ENCODE measurements around the gene THBS3. TPM values are rescaled to one million over a fixed set of nuclear protein-coding genes. Genes with fewer than 3 reads are reported as not detected.

THBS3 gene
- total RNA-seq, result 10 to 100 TPM; 30.6 to 41.8 TPM
- polyA plus RNA-seq (ENCODE audit: insufficient read length in 6 of 6), result 10 to 100 TPM; 33.1 to 51.0 (median 44.6) TPM
- long read RNA-seq, donor 1, partial matches to known transcripts, result 21 of 73 reads
- long read RNA-seq, donor 1, other reads (novel, unspliced or antisense), result 48 of 73 reads
- long read RNA-seq, donor 2, partial matches to known transcripts, result 0 of 5 reads
- long read RNA-seq, donor 2, other reads (novel, unspliced or antisense), result 0 of 5 reads
- long read RNA-seq, donor 3, partial matches to known transcripts, result 0 of 1 reads
- long read RNA-seq, donor 3, other reads (novel, unspliced or antisense), result 0 of 1 reads
- long read RNA-seq, donor 4, transcript THBS3-201 (23 exons, 3,145 nt), result major isoform, 5 of 8 reads
- long read RNA-seq, donor 4, partial matches to known transcripts, result 2 of 8 reads
- long read RNA-seq, donor 4, other reads (novel, unspliced or antisense), result 1 of 8 reads
- long read RNA-seq, donor 5, partial matches to known transcripts, result 0 of 5 reads
- long read RNA-seq, donor 5, other reads (novel, unspliced or antisense), result 0 of 5 reads
- long read RNA-seq, donor 6, partial matches to known transcripts, result 13 of 47 reads
- long read RNA-seq, donor 6, other reads (novel, unspliced or antisense), result 31 of 47 reads
- long read RNA-seq, donor 7, partial matches to known transcripts, result 0 of 1 reads
- long read RNA-seq, donor 7, other reads (novel, unspliced or antisense), result 0 of 1 reads
- long read RNA-seq, donor 8, partial matches to known transcripts, result 0 of 3 reads
- long read RNA-seq, donor 8, other reads (novel, unspliced or antisense), result 0 of 3 reads
- long read RNA-seq, donor 9, result 0 reads
- long read RNA-seq, donor 10, partial matches to known transcripts, result 1 of 2 reads
- long read RNA-seq, donor 10, other reads (novel, unspliced or antisense), result 0 of 2 reads
- long read RNA-seq, donor 11, partial matches to known transcripts, result 29 of 60 reads
- long read RNA-seq, donor 11, other reads (novel, unspliced or antisense), result 31 of 60 reads
- long read RNA-seq, donor 12, partial matches to known transcripts, result 7 of 48 reads
- long read RNA-seq, donor 12, other reads (novel, unspliced or antisense), result 41 of 48 reads

DNA sequence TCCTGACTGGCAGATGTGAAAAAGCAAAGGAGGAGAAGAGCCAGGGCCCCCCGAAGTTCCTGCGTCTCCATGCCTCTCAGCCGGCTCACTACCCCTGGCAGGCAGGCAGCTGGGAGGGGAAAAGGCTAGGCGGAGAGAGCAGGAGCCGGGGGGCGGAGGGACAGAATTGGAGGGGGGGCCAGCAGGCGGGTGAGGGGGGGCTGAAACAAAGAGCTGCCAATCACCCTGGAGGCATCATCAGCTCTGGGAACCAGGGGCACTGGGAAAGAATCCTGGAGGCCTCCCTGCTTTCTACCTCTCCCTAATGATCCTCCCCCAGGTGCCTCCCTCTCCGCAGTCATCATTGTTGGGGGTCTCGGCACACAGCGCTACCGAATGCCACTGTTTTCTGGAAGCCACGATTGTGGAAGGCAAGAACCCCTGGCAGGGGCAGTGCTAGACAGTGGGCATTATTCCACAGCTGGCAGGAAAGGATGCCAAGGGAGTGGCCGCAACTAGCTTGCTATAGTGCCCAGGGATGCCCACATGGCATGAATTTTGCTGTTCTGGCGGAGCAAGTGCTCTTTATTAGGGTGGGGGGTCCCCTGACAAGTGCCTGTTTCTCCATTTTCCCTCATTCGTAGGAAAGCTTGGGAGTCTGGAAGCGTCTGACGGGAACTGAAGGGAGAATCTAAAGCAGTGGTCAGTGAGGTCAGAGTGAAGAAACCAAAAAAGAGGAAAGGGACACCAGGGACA, at the start of gene THBS3:
Gene THBS3, minus strand, starts transcription at position 92 of the 735 bp plus-strand sequence. Its CDS starts 21 bp downstream, at position 71.
- Histone ChIP-seq H3K27ac (peak within 1 kb of the TSS; percentile 98 to 100), H3K9me3 (no peaks in the 10 kb centered on the region), H3K27me3 (no peaks in the 10 kb centered on the region), H3K4me1 (peaks cover 20 to 37% of the 10 kb centered on the region in 2 donors), H3K4me3 (peak within 1 kb of the TSS; percentile 75 to 78), H3K36me3 (peaks cover 0 to 8% of the 10 kb centered on the region in 2 donors)
- intact Hi-C loops (cut with DNase I), result no loop called here
- DNase-seq (peak in 1 of 4 donors; percentile 53), ATAC-seq (peak; percentile 12)
- TF ChIP-seq, protein P1, sequence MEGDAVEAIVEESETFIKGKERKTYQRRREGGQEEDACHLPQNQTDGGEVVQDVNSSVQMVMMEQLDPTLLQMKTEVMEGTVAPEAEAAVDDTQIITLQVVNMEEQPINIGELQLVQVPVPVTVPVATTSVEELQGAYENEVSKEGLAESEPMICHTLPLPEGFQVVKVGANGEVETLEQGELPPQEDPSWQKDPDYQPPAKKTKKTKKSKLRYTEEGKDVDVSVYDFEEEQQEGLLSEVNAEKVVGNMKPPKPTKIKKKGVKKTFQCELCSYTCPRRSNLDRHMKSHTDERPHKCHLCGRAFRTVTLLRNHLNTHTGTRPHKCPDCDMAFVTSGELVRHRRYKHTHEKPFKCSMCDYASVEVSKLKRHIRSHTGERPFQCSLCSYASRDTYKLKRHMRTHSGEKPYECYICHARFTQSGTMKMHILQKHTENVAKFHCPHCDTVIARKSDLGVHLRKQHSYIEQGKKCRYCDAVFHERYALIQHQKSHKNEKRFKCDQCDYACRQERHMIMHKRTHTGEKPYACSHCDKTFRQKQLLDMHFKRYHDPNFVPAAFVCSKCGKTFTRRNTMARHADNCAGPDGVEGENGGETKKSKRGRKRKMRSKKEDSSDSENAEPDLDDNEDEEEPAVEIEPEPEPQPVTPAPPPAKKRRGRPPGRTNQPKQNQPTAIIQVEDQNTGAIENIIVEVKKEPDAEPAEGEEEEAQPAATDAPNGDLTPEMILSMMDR (IDR thresholded peaks at IDR 0.05), result no peak

DNA sequence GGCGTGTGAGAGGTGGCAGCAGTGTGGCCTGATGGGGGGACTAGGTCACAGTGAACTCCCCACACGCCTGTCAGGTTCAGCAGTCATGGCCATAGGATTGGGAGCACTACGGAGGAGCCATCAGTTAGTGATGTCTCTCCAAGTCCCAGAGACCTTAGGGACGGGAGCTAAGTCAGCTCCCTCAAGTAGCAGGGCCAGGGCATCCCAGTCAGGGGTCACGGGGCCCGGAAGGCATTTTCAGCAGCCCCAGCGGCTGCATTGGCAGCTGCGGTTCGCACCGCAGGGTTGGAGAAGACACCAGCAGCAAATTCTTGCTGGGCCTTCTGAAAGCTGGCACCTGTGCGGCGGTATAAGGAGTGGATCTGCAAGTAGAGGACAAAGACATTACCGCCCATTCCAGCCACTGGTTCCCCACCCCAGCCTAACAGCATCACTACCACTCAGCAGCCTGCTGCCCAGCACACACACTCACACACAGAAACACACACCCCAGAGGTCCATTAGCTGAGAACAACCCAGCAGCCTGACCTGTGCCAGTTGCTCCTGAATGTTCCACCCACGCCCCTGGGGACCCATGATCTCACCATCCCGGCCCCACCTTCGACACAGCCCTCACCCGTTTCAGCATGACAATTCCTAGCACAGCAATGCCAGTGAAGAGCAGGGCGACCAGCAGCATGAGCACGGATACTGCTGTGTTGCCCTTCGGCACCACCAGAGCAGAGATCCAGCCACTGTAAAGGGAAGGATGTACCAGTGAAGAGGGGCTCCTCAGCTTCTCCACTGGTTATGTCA, 48.6 kb upstream of the THBS3 start:
- TF ChIP-seq, protein P1 (IDR thresholded peaks at IDR 0.05), result no peak
- H3K9me3 ChIP-seq, result no peaks in the 10 kb centered on the region
- no peak for ATAC-seq
- no peak for DNase-seq
- H3K27me3 ChIP-seq, result no peaks in the 10 kb centered on the region
- peaks cover 0 to 39% of the 10 kb centered on the region in 2 donors for H3K36me3 ChIP-seq
- intact Hi-C loops (cut with DNase I), result no loop called here
- H3K4me3 ChIP-seq, result peak overlapping the region; percentile 67 to 76
- peak overlapping the region; percentile 91 to 93 for H3K27ac ChIP-seq
- peaks cover 13 to 42% of the 10 kb centered on the region in 2 donors for H3K4me1 ChIP-seq

DNA sequence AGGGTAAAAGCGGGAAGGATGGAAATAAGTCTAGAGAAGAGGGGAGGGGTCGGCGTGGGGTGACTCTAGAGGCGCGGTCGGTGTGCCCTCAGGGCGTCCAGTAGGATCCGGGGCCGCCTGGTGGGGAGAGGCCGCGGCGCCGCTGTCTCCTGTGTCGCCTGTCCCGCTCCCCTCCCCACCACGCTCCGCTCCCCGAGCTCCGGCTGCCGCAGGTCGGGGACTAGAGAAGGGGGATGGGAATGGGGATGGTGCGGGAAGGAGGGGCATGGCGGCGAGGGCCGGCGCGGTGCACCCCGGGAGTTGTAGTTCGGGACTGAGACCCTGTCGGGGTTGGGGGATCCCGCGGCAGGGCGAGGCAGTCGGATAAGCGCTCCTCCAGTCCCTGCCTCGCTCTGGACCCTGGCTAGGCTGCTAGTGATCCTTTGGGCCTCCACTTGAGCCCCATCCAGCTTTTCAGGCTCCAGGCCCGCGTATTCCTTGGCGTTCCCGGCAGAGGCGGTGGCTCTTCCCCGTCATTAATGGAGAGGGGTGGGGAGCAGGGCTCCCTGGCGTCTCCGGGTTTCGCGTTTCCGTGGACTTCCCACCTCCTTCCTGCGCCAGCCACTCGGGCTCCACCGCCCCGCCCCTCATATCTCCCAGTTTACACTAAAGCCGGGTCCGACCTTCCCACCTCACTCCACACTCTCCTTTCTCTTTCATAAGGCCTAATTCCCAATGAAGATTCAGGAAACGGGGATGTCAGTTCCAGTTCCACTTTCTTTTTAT, 47.7 kb upstream of the THBS3 start, which contains the start of gene ENTREP3:
Gene ENTREP3, minus strand, starts transcription at position 241 of the 765 bp plus-strand sequence. CDS start 606 bp downstream, outside the sequence.
- Histone ChIP-seq H3K36me3 (peaks cover 0 to 39% of the 10 kb centered on the region in 2 donors), H3K9me3 (no peaks in the 10 kb centered on the region), H3K4me1 (peaks cover 19 to 42% of the 10 kb centered on the region in 2 donors), H3K4me3 (peak within 1 kb of the TSS; percentile 67 to 76), H3K27me3 (no peaks in the 10 kb centered on the region), H3K27ac (peak within 1 kb of the TSS; percentile 91 to 93)
- peak; percentile 85 to 96 (median 92) for DNase-seq
- TF ChIP-seq, protein P1 (IDR thresholded peaks at IDR 0.05), result peak in 1 of 2 donors; percentile 28
- ATAC-seq, result peak; percentile 95
- intact Hi-C loops (cut with DNase I), result no loop called here
